HFFc6 (cell line): ENCODE data around the gene CD226. TPM values are rescaled to one million over a fixed set of nuclear protein-coding genes. Genes with fewer than 3 reads are reported as not detected.
"Not testable (repeated sequence)": the region's sequence is repeated elsewhere in the genome, so short reads cannot be mapped to it uniquely, and the experiment has no call there.

Source experiments
- DNase-seq: peaks from one replicate; pipeline ENCODE4 v3.0.0-alpha.2; 2018
- H3K27ac Mint-ChIP-seq: 2 replicates; pipeline ENCODE4 v1.8.0; 2020; ENCODE audit warnings: mild to moderate bottlenecking, mixed read lengths
- H3K27me3 Mint-ChIP-seq: 2 replicates; pipeline ENCODE4 v1.8.0; 2021; ENCODE audit warnings: mild to moderate bottlenecking, moderate library complexity, mixed read lengths; ENCODE audit not compliant: insufficient read depth
- H3K36me3 Mint-ChIP-seq: 2 replicates; pipeline ENCODE4 v1.8.0; 2021; ENCODE audit warnings: low read depth, mixed read lengths
- H3K4me1 Mint-ChIP-seq: 2 replicates; pipeline ENCODE4 v1.8.0; 2020; ENCODE audit warnings: low read depth, mixed read lengths
- H3K4me3 Mint-ChIP-seq: 2 replicates; pipeline ENCODE4 v1.8.0; 2020; ENCODE audit warnings: mild to moderate bottlenecking, moderate library complexity, mixed read lengths
- H3K9me3 Mint-ChIP-seq: 2 replicates; pipeline ENCODE4 v1.8.0; 2020; ENCODE audit warnings: mild to moderate bottlenecking, mixed read lengths
- CTCF ChIP-seq: fragments of 200-600 bp; sonication (generic); IDR thresholded peaks from 2 replicates; pipeline ENCODE4 v1.5.0; 2021; ENCODE audit warnings: antibody characterized with exemption, mild to moderate bottlenecking
- total RNA-seq, 6 experiments: library from RNA; stranded (reverse); fragmentation: NEBNext Ultra II Directional; extraction: Animal tissue kit (Norgen Biotek cat#: 25700); gene quantifications; 2 replicates in 1 of 6; 3 replicates in 5 of 6; pipeline ENCODE4 v1.2.3, GENCODE V29; 2021

CD226 gene
- total RNA-seq, 6 experiments from 2014 or later: 0.14 to 0.78 (median 0.34) TPM

DNA sequence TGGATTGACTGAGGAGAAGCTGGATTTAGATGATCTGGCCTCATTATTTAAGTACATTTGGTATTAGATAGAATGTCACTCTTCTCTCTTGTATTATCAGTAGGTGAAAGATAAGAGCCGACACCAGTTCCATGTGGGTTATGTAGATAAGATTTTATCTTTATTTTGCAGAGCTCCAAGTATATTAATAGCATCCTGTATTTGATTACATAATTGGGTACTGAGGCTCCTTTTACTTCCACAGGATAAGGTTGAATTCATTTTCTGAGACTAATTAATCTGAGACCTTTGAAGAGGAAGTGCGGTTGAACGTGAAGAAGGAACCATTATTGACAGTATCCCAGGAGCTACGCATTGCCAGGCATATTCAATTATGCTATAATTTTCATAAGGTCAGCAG is 32.8 kb upstream of the CD226 start:
- peaks cover 37% of the 10 kb centered on the region for H3K36me3 Mint-ChIP-seq
- no peak overlapping the region for H3K4me3 Mint-ChIP-seq
- no peaks in the 10 kb centered on the region for H3K27me3 Mint-ChIP-seq
- no peak overlapping the region for H3K27ac Mint-ChIP-seq
- no peak for TF ChIP-seq CTCF
- H3K9me3 Mint-ChIP-seq: peaks cover 18% of the 10 kb centered on the region
- no peaks in the 10 kb centered on the region; the same call in 1 of the 2 replicates for H3K4me1 Mint-ChIP-seq
- no peak for DNase-seq

DNA sequence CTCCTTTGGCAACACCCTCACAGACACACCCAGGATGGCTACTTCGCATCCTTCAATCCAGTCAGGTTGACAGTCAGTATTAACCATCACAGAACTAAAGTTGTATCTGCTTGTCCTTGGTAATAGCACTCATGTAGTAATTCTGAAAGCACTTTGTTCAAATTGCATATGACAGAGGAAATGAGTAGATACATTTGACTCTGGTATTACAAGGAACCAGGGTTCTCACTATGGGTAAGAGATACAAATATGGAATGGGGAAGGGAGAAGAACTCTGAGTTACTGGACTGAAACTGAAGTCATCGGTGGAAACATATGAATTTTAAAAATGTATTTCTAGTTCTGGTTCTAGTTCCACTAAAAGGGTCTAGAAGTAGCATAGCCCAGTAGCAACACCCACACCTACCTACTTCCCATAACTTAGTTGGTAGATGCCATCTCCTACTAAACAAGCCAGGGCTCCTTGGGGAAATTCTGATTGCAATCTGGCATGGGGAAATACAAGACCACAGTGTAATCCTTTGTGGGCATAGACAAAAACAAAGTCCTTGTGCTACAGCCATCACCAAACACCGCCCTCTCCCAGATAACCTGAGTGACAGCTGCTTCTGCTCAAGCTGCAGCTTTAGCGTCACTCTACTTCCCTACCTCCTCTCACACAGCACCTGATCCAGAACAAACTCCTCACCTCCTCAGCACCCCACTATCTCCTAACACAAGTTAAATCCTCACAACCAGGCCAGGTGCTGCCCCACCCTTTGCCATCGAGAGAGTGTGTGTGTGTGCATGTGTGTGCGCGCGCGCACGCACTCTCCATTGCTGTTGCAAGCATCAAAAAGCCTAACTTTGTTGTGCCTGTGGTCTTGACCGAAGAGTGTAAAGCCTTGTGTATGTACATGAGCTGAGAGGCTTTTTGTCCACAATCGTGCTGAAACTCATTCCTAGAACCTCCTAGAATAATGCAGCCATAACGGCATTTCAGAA is 31.4 kb upstream of the CD226 start:
- Mint-ChIP-seq H3K4me1 (peaks cover 11% of the 10 kb centered on the region), H3K4me3 (no peak overlapping the region), H3K27me3 (no peaks in the 10 kb centered on the region), H3K27ac (no peak overlapping the region), H3K36me3 (peaks cover 38% of the 10 kb centered on the region), H3K9me3 (peaks cover 18% of the 10 kb centered on the region)
- DNase-seq: no peak
- TF ChIP-seq CTCF: no peak

DNA sequence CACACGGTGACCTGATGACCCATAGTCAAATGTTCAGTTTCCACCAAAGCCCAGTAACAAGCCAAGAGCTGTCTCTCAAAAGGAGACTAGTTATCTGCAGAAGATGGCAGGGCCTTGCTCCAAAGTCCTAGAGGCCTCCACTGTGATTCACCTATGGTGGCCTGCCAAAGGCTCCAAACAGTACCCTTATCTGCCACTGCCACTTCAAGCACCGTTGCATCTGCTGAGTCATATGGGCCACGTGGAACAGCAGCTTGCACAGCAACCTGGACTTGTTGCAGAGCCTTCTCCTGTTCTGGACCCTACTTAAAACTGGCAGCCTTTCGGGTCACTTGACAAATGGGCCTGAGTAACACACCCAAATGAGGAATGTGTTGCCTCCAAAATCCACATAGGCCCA is 27.6 kb upstream of the CD226 start:
- H3K27me3 Mint-ChIP-seq, DNase-seq, H3K27ac Mint-ChIP-seq, H3K4me3 Mint-ChIP-seq: not testable (repeated sequence)
- Mint-ChIP-seq H3K4me1 (peaks cover 11% of the 10 kb centered on the region), H3K36me3 (peaks cover 54% of the 10 kb centered on the region), H3K9me3 (peaks cover 18% of the 10 kb centered on the region)

DNA sequence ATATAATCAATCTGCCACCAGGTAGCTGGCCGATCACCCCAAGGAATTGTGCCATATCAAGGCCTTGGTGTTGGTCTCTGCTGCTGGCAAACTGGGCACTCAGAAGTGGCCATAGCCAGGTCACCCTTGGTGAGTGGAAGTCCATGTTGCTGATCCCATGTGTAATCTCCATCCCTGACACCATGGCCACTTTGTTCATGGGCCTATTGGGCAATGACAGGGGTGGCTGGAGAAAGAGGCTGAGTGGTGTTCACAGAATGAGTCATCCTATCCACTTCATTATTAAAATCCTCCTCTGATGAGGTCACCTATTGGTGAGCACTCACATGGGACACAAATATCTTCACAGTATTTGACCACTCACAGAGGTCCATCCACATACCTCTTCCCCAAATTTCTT is 26.7 kb upstream of the CD226 start:
- Mint-ChIP-seq H3K9me3 (peaks cover 18% of the 10 kb centered on the region), H3K4me3 (no peak overlapping the region), H3K27me3 (no peaks in the 10 kb centered on the region), H3K4me1 (peaks cover 11% of the 10 kb centered on the region), H3K36me3 (peaks cover 51% of the 10 kb centered on the region), H3K27ac (no peak overlapping the region)
- TF ChIP-seq CTCF: no peak
- peak; percentile 55 for DNase-seq

DNA sequence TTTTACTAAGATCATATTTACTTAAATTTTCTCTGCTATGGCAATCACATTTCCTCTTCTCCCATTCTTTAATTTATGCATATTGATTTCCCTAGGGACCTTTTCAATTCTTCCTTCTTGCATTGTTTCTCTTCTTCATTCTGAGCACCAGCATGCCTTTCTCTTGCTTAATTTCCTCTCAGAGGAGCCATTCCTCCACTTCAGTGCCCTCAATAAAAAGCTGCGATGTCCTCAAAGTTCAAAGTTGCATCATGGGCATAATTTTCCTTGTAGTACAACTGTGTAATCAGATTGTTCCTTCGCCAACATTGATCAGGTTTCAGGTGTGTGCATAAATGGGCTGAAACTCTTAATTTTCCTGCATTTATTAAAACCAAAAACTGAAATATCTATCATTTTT is 21.8 kb upstream of the CD226 start:
- no peak overlapping the region for H3K27ac Mint-ChIP-seq
- no peaks in the 10 kb centered on the region for H3K9me3 Mint-ChIP-seq
- peaks cover 18% of the 10 kb centered on the region for H3K36me3 Mint-ChIP-seq
- no peaks in the 10 kb centered on the region; the same call in 1 of the 2 replicates for H3K27me3 Mint-ChIP-seq
- peaks cover 3% of the 10 kb centered on the region for H3K4me1 Mint-ChIP-seq
- H3K4me3 Mint-ChIP-seq: no peak overlapping the region
- DNase-seq: no peak
- TF ChIP-seq CTCF: no peak

DNA sequence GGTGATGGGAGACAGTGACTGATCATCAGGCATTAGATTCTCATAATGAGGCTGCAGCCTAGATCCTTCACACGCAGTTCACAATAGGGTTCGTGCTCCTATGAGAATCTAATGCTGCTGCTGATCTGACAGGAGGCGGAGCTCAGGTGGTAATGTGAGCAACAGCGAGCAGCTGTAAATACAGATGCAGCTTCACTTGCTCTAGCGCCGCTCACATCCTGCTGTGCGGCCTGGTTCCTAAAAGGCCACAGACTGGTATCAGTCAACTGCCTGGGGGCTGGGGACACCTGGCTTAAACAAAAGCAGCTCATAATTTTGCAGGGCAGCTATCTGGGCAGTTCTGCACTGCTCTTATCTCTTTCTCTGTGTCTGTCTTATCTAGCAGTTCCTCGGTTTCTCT is 20.4 kb upstream of the CD226 start:
- no peak for TF ChIP-seq CTCF
- Mint-ChIP-seq H3K27me3 (no peaks in the 10 kb centered on the region; the same call in 1 of the 2 replicates), H3K36me3 (peaks cover 14% of the 10 kb centered on the region), H3K27ac (no peak overlapping the region), H3K4me1 (no peaks in the 10 kb centered on the region), H3K4me3 (no peak overlapping the region), H3K9me3 (no peaks in the 10 kb centered on the region)
- DNase-seq: no peak
